ENCODE measurements around the gene RBL2. TPM values are rescaled to one million over a fixed set of nuclear protein-coding genes. Genes with fewer than 3 reads are reported as not detected.

Gene RBL2
- total RNA-seq (2022; extraction: Qiagen RNA extraction; ENCODE audit: low read depth): 11.2 to 17.5 TPM (median 16.1 TPM) in 5 replicates

GRCh38 chr16:53434377-53435065, at the start of gene RBL2:
RBL2 (plus strand) TSS chr16:53434471; CDS start chr16:53434557, 86 bp downstream.

GRCh38 chr16:53502331-53503269, 68.3 kb downstream of the RBL2 start, which contains the start of gene AKTIP:
AKTIP (minus strand) TSS chr16:53503209; CDS start chr16:53500259, 2,950 bp downstream.

Other genes starting within 250 kb of the RBL2 start
- gene AKTIP, start 68.7 kb downstream of the RBL2 start, total RNA-seq (2022; extraction: Qiagen RNA extraction; ENCODE audit: low read depth): 16.5 to 28.8 TPM (median 21.8 TPM) in 5 replicates

Measured in A549 treated with DMSO at 1 μM for 4 hours (cell line).